Stimulated activated CD4-positive, alpha-beta T cell treated with anti-CD3 and anti-CD28 coated beads, TNF-alpha, amount 100 ng/mL, for 48 hours (primary cell): ENCODE data around the gene MVB12B.
A peak's percentile ranks its signal among the peaks of the same experiment; 100 is the strongest.

ENCODE experiments used
- DNase-seq, 3 donors: peaks; one replicate each; pipeline ENCODE4 v3.0.0-alpha.2; 2020; ENCODE audit warnings: low read depth in 3 of 3

Gene MVB12B

GRCh38 chr9:126504086-126504976 is 177.7 kb downstream of the MVB12B start:
- no peak for DNase-seq

DNA sequence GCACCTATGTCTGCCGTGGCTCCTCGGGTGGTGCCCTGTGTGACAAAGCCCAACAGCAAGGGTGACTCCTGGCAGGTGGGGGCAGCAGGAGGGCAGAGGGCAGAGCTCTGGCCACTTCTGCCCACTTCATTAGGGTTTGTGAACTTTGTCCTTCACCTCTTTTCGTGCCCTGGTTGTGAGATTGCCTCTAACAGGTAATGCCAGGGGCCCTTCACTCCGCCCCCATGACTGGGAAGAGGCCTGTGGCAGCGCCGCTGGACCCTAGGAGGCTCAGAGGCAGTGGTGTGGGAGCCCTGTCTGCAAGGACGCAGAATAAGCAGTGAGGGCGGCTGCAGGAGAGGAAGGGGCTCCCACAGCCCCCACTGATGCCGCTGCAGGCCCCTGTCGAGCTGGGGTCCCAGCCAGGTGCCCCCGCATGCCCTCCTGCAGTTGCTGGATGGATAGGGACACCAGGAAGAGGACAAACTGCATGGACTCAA is 178.4 kb downstream of the MVB12B start:
- DNase-seq, result no peak

DNA sequence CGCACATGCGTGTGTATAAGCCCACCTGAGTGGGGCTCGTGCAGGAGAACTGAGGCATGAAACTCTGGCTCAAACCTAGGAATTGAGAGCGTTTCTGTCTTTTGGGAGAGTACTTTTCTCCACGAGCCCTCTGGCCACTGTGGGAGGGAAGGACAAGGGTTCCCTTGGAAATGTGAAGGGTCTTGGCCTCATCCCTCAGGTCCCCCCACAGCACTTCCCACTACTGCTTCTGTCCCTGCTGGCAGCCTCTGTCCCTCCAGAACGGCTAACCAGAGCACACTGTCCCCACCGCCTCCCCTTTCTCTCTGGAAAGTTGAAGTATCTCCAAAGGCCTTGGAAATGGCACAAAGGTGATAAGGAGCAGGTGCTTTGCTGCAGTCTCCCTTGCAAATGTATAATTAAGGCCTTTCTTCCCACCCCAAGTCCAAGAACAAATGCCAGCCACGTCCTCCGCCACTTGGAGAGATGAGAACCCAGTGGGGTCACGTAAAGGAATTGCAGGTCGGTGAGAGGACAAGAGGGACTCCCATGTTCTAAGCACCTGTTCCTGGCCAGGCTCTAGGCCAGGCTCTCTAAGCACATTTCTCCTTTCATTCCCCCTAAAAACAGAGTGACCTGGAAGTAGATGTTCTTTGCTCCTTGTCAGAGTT is 179.2 kb downstream of the MVB12B start:
- no peak for DNase-seq

- DNase-seq, result no peak
Measured at GRCh38 chr9:126506361-126507317, 180.0 kb downstream of the MVB12B start.

DNA sequence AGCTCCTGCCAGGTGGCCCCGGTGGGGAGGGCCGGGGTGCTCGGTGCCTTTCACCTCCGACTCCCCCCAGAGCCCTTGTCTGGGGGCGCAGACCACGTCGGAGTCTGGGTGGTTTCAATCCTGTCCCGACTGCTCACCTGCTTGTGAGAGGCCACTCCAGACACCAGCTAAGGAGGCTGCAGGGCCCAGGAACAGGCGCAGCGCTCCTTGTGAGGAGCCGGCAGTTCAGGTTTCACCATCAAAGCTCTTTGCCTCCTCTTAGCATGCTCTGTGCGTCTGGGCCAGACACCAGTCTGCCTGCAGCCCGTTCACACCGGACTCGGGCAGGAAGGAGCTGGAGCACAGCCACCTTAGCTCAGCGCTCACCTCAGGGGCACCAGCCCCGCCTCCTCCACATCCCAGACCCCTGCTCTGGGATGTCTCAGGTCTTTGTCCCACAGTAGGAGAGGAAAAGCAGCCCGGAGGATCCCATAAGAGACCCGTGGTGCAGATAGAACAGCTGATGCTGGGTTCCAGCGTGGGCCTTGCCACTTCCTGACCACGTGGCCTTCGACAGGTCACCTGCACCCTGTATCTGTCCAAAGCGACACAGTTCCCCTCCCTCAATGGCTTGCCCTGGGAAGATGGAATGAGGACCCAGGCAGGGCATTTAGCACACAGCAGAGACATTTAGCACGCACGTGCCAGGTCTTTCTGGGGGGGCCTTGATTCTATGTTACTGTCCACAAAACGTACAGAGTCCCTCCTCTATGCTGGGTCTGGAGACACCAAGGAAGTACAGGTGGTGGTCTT is 180.9 kb downstream of the MVB12B start:
- no peak for DNase-seq

DNA sequence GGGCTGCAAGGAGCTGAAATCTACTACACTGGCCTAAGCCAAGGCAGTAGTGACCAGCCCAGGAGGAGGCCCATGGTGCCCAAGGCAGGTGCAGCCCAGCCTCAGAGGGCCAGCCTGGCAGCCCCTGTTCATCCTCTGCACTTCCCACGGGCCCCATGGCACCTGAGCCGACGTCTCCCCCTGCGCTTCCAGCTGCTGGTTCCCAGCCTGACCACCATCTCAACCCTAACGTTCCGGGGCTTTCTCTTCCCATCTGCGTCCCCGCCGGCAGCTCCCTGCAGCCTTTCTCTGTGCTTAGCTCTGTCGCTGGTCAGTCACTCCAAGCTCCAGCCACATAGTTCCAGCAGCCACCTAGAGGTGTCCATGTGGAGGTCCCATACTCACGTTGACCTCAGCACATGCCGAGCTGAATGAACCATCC is 181.6 kb downstream of the MVB12B start:
- DNase-seq, result no peak

GRCh38 chr9:126508928-126509327 is 182.3 kb downstream of the MVB12B start:
- DNase-seq, result no peak

DNA sequence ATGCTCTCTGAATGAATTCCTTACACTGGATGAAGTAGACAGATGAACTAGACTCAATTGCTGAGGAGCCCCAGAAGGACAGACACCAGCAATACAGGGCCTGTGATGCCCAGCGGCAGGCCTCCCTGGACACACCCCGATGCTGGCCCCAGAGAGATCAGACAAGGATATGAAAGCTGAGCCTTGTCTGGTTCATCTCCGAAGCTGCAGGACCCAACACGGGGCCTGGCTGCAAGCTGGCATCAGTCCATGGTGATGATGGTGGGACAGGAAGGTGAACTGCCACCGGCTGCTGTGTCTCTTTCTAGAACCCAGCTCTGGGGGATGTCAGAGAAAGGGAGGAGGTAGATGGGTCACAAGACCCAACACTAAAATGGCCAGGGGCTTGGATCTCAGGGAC is 183.1 kb downstream of the MVB12B start:
- DNase-seq, result no peak

- no peak for DNase-seq
Measured at GRCh38 chr9:126510564-126510963, 183.9 kb downstream of the MVB12B start.

DNA sequence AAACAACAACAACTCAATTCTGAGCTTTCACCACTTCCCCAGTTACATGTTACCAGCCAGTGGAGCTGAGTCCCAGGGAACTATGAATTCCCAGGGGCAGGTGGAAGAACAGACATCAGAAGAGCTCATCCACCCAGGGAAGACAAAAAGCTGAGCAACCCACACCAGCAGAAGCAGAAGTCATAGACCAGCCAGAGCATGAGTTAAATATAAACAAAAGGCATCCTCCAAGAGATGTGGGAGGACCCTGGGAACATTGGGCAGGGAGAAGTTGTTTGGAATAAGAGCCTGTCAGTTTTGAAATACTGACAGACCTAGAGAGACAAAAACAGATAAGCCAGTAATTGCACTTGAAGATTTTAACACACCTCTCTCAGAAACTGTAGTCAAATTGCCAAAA is 184.8 kb downstream of the MVB12B start:
- DNase-seq, result no peak

GRCh38 chr9:126513159-126514036 is 186.8 kb downstream of the MVB12B start:
- no peak for DNase-seq

DNA sequence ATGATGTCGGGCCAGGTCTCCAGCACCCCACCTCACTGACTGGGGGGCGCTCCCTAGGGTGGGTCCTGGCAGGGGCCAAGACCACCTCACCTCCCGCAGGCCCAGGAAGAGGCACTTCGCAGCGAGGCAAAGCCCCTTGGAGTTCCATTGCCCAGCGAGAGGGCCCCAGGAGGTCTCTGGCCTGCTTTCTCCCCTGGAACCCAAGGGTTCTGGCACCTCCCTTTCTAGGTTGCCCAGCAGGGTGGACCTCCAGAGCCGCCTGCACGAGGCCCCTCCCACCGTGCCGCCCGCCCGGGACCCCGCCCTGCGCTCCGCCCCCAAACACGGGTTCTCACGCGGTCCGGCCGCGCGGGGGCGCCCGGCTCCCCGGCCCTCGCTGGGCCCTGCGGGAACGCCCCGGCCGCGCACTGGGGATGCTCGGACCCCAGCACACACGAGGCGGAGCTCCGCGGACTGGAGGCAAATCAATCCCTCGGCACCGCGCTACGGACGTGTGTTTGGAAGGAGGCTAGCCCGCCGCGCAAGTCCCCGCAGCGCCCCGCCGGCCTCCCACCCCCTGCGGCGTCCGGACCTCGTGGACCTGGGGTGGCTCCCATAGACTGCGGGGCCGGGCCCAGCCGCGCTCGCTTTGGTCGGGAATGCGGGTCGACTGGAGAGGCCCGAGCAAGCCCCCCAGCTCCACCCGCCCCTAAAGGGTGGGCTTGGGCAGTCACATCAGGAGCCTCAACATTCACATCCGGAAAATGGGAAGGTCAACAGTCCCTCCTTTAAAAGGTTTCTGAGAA is 187.6 kb downstream of the MVB12B start:
- DNase-seq, result peak in 1 of 3 donors; percentile 48

GRCh38 chr9:126515001-126515872 is 188.6 kb downstream of the MVB12B start:
- DNase-seq, result no peak

- DNase-seq, result no peak
Measured at GRCh38 chr9:126515873-126516505, 189.4 kb downstream of the MVB12B start.

DNA sequence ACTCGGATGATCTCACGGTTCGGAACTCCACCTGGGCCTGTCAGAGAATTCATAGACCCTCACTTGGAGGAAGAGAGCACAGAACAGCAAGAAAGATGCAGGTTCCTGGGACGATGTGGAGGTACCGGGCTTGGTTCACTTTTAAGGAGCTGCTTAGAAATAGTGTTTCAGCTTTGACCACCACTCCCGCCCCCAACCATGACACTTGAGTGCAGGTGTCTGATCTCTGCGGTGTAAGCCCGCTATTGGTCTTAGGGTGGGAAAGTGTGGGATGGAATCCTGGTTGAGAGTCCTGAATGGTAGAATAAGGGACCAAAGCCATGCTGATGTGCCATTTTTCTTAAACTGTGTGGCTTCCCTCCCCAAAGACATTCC is 189.9 kb downstream of the MVB12B start:
- DNase-seq, result no peak

DNA sequence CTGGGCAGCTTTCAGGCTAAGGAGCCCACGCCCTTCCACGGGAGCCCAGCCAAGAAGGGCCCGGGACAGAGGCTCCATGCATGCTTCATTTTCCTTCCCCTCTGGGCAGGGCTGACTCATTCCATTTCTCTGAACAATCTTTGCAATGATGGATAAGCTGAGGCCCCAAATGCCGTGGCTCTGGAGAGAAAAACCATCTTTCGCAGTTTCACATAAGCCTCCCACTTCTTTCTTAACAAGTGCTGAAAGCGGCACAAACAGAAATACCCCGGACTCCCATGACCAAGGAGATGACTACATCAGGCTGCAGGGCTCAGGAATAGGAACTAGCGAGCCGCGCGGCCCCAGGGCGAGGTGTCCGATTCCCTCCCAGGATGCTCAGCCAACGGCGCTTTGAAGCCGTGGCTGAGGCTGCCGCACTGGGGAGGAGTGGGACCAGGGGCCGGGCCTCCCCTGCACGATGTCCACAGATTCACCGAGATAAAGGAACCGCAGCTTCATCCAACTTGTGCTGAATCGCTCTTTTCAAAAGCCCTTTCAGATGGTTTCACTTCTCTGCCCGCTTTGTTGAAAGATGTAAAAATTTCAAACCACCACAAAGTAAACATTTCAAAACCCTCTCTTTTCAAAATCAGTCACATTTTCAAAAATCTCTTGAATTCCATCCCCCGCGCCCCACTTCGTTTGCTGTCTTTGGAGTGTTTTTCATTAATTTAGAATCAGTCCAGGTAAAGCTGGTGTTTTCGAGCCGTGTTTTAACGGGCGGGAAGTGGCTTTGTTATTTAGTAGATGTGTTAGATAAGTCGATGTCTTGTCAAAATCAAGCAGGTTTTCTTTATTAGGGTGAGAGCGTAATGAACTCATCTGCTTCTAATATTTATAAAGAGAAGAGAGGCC is 190.6 kb downstream of the MVB12B start:
- peak in 2 of 3 donors; percentile 35 to 48 for DNase-seq
